HG03521 (cell line): ENCODE data around the gene PLGLB2.
"Not testable (repeated sequence)": the region's sequence is repeated elsewhere in the genome, so short reads cannot be mapped to it uniquely, and the experiment has no call there.

Source experiments
- ATAC-seq: cut with Tn5 transposase; IDR thresholded peaks from one replicate; pipeline ENCODE4 v1.9.1; 2021; ENCODE audit warnings: mild to moderate bottlenecking, moderate library complexity; ENCODE audit not compliant: unreplicated experiment

PLGLB2 gene

DNA sequence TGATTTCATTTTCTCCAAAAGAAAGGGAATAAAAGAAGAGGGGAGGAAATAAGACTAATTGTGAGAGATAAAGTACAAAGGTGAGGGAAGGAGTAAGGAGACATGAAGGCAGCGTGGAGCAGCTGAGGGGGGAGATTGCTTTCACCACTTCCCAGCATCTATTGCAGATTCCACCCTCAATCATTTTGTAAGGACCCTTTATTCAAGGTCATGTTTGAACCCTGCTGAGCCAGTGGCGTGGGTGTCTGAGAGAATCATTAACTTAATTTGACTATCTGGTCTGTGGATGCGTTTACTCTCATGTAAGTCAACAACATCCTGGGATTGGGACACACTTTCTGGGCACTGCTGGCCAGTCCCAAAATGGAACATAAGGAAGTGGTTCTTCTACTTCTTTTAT is at the start of gene PLGLB2:
Gene PLGLB2 (plus strand): TSS at position 297 of the 400 bp plus-strand sequence. CDS start 67 bp downstream, at position 364.
- not testable (repeated sequence) for ATAC-seq

DNA sequence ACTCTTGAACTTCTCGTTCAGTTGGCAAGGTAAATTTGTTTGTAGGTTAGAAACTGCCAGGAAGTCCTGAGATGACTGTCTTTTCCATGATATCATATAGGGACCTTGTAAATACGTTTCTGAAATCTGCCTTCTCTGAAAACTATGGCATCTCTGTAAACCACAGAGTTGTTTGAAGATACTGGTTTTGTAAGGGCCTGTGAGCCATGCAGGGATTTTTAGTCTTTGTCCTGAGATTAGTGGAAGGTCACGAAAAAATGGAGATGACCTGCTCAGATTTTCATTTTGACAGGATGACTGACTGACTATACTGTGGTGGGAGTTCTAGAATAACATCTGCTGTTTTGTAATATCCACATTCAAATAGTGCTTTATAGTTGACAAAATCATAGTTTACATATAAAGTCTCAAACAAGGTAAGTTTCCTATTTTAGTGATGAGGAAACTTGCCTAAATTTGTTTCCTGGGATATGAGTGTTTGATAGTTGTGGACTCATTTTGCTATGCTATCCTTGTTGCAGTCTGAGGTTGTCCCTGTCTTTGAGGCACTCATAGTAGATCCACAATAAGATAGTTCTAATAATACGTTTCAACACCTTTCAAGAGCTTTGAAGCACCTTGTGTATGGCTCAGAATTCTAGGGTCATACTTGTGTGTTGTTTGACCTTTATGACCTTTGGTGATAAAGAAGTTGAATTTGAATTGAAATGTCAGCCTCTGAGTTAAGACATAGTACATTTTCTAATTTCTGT is 43.1 kb upstream of the PLGLB2 start:
- not testable (repeated sequence) for ATAC-seq

DNA sequence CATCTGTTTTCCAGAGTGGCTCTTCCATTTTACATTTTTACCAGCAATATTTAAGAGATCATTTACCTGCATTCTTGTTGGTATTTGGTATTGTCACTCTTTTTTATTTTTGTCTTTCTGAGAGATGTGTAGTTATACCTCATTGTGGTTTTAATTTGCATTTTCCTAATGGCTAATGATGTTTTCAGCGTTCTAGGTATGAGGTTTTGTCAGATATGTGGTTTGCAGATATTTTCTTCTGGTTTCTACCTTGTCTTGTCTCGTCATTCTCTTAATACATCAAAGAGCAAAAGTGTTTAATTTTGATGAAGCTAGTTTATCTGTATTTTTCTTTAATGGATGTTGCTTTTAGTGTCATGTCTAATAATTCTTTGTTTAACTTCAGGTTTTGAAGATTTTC is 39.5 kb upstream of the PLGLB2 start:
- ATAC-seq = peak; percentile 74

DNA sequence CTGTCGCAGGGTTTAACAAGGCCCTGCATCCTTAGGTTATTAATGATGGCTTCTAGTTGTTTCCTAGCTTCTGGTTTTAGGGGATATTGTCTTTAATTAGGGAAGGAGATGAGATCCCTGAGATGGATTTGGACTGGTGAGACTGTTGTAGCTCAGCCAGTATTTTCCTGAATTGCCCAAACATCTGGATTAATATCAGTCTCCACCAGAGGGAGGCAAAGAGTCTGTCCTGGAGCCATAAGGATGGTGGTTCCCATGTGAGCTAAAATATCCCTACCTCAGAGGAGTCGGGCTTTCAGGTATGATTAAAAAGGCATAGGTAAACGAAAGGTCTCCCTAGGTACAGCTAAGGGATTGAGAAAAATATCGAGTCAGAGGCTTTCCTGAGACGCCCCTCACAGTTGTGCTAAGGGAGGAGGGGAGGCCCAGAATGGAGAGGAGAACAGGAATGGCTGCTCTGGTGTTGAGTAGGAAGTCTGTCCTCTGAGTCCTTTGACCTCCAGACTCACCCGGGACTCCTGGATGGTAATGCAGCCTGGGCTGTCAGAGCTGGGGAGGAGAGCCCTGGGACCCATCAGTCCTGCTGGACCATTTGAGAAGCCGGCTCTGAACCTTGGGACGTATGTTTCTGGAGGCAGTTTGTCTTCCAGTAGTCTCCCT is 19.8 kb upstream of the PLGLB2 start:
- not testable (repeated sequence) for ATAC-seq

DNA sequence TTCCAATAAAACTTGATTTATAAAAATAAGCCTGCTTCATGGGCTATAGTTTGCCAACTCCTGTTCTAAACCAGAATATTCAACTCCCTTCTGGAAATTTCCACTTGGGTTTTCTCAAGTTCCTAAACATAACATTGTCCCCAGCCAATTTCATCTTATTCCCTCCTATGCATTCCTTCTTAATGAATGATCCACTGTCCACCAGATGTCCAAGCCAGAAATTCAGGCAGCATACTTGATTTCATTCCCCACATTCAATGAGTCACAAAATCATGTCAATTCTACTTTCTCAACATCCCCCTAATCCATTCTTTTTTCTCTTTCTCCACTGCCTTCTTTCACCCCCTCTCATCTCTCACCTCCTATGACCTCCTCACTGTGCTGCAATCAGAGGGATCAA is 7.0 kb upstream of the PLGLB2 start:
- ATAC-seq = not testable (repeated sequence)

DNA sequence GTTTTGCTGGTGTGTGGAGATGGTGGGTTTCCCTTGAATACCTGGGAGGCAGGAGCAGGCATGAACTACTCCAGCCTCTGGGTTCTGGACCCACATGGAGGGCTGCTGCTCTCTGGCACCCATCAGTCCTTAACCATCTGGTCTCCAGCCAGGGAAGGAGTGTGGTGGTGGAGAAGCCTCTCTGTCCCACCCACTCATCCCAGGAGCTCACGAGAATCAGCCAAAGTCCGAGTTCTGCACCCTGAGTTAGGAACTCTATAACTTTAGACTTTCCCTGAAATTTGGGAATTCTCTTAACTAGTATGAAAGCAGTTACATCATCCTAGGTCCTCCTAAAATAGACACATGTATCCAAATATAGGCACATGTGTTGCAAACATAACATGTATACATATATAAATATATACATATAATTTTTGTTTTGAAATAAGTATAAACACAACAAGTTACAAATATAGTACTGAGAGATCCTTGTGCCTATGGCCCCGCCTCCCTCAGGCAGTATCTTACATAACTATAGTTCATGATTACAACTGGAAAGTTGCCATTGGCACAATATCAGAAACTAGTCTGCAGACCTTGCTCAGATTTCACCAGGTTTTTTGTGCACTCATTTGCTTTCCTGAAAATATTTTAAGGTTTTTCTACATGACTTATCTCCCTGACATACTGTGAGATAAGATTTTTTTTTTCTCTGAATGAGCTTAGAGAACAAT is 5.3 kb upstream of the PLGLB2 start:
- not testable (repeated sequence) for ATAC-seq

DNA sequence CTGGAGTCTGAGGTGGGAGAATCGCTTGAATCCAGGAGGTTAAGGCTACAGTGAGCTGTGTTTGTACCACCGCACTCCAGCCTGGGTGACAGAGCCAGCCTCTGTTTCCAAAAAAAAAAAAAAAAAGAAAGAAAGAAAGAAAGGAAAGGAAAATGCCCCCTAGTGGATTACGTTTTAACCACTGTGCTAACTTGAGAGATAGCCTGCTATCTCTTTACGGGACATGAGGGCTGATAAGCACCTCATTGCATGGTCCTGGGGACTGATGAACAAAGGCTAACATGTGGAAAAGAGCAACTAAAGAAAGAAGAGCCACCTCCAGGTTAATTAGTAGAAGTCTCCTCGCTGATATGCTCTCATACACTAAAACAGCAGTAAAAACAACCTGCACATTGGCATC is 4.2 kb upstream of the PLGLB2 start:
- not testable (repeated sequence) for ATAC-seq

DNA sequence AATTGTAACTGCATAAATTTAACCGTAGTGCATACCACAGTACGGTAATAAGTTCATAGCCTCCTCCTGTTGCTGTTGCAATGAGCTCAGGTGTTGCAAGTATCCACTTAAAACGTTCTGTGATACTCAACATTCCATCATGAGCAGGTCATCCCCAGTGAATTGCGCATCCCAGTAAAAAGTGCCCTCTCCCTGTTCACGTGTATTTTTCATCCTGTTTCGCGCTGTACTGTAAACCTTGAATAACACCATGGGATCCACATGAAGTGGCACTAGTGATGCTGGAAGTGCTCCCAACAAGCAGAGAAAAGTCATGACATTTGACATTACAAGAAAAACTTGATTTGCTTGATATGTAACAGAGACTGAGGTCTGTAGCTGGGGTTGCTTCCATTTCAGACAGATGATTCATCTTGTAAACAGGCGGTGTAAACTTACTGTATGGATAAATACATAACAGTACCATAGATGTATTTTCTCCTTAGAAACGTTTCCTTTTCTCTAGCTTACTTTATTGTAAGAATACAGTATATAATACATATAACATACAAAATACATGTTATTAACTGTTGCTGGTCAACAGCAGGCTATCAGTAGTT is 2.4 kb upstream of the PLGLB2 start:
- not testable (repeated sequence) for ATAC-seq

DNA sequence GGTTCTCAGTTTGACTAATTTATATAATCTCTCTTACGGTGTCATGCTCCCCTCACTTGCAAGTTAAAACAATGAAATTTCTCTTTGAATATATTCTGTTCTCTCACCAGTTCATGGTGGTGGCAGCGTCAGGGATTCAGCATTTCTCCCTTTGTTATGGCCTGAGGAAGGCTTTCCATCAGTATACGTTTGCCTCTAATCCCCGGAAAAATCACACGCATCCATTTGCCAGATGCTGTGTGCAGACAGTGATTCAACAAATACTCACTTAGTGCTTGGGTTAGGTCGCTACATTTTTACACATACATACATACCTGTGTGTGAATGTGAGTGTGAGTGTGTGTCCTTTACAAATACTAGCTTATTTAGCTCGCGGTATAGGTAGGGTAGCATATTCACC is 637 bp downstream of the PLGLB2 start:
- ATAC-seq = not testable (repeated sequence)

DNA sequence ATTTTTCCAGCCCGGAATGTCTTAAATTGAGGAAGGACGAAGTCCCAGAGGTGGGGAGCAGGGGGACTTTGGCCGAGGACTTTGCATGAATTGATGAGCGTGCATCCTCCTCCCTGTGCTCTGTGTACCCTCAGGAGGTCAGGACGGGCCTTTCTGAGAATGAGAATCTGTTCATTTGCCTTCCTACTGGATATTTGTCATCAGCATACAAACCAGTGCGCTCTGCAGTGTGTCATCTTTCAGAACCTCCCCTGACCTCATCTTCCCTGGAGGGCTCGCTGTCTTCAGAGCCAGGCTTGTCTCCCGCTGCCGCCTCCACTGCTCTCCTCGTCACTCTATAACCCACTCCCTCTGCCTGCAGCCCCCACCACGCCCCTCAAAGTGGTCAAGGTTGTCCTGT is 2.7 kb downstream of the PLGLB2 start:
- ATAC-seq = not testable (repeated sequence)

DNA sequence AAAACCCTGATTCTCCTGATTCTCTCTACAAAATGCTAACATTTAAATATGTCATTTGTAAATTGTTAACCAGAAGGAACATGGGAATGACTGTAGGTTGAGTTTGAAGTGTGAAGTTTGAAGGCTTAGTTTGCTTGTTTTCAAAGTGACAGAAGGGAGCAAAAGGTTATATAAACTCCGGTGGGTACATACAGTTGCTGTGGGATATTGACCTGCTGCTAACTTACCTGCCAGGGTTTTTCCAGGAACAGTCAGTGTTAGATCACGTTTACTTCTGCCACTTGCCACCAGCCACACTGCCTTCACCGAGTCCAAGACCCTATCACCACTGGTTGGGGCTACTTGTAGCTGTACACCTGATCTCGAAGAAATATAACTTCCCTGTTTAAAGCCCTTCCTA is 6.9 kb downstream of the PLGLB2 start:
- ATAC-seq = not testable (repeated sequence)
